Astrocyte (in vitro differentiated cells and primary cell): ENCODE measurements around the gene TTLL7.

Experiments
- CTCF ChIP-seq: IDR thresholded peaks from 2 replicates; pipeline ENCODE4 v1.5.1; 2011; ENCODE audit warnings: low read depth, mild to moderate bottlenecking, inconsistent platforms, low read length, moderate library complexity; ENCODE audit not compliant: insufficient read depth
- EZH2 ChIP-seq: IDR thresholded peaks from 2 replicates; pipeline ENCODE4 v1.6.1; 2012; ENCODE audit warnings: mild to moderate bottlenecking, low read length, inconsistent platforms; ENCODE audit not compliant: insufficient read depth

- TF ChIP-seq CTCF (no peak), EZH2 (no peak)
Measured at GRCh38 chr1:83834621-83835264, 164.2 kb downstream of the TTLL7 start.
